Adrenal gland (tissue), 12 donors: ENCODE results near the gene SCP2. TPM values are rescaled to one million over a fixed set of nuclear protein-coding genes. Genes with fewer than 3 reads are reported as not detected.

Source experiments
- DNase-seq, 7 donors: peaks; one replicate each; pipeline ENCODE4 v3.0.0-alpha.2; 2019 to 2020
- H3K27ac ChIP-seq, 5 donors: fragments of 200-600 bp; sonication (generic) in 4 of 5; 1 replicate in 3 of 5; 2 replicates in 2 of 5; pipeline versions ENCODE4 v1.5.1 to v1.8.0; 2016 to 2020; ENCODE audit warnings: mild to moderate bottlenecking in 1 of 5
- H3K27me3 ChIP-seq: fragments of 200-600 bp; 2 replicates; pipeline ENCODE4 v1.8.0; 2021
- H3K36me3 ChIP-seq, 2 donors: fragments of 200-600 bp; replicated peaks in 1 of 2; 1 replicate in 1 of 2; 2 replicates in 1 of 2; pipeline versions ENCODE4 v1.5.1 to v1.8.0; 2018 to 2022
- H3K4me1 ChIP-seq, 2 donors: fragments of 200-600 bp; replicated peaks in 1 of 2; 1 replicate in 1 of 2; 2 replicates in 1 of 2; pipeline versions ENCODE4 v1.5.1 to v1.8.0; 2018 to 2021
- H3K4me3 ChIP-seq, 4 donors: fragments of 200-600 bp; sonication (generic) in 3 of 4; one replicate each; pipeline ENCODE4 v1.5.1; 2016 to 2018
- H3K9me3 ChIP-seq, 3 donors: fragments of 200-600 bp; sonication (generic) in 1 of 3; replicated peaks in 1 of 3; 1 replicate in 2 of 3; 2 replicates in 1 of 3; pipeline versions ENCODE4 v1.5.1 to v1.8.0; 2016 to 2021
- CTCF ChIP-seq, 6 experiments: fragments of 450-650 bp in 4 of 6; fragments of 200-600 bp in 2 of 6; sonication (generic) in 1 of 6; IDR thresholded peaks; 1 replicate in 5 of 6; 2 replicates in 1 of 6; pipeline versions ENCODE4 v1.5.1 to v1.8.0; 2016 to 2021; ENCODE audit warnings: antibody characterized with exemption in 6 of 6, mild to moderate bottlenecking in 2 of 6, moderate library complexity in 1 of 6
- POLR2A ChIP-seq, 2 donors: fragments of 450-650 bp; IDR thresholded peaks; one replicate each; pipeline ENCODE4 v1.6.1; 2017; ENCODE audit warnings: antibody characterized with exemption in 2 of 2, mild to moderate bottlenecking in 2 of 2, moderate library complexity in 1 of 2
- WGBS, 4 donors: extraction: QIAGEN DNeasy Blood & Tissue Kit in 2 of 4; methylation state at CpG; one replicate each; pipeline versions ENCODE4 v1.1.5 to v1.1.7; 2013 to 2017; 5-methylcytosine and 5-hydroxymethylcytosine counted together
- intact Hi-C, 2 donors: fragments of 100-400 bp; cut with DNase I; formaldehyde crosslinking; loops; one replicate each; pipeline versions ENCODE4 v1.14.1 to v1.15.0; 2022 to 2023
- polyA plus RNA-seq, 3 donors: library from polyadenylated mRNA; stranded (reverse); fragments of 200-250 nt in 2 of 3; fragments of 350-450 nt in 1 of 3; fragmentation: Illumina TruSeq in 1 of 3; extraction: RNeasy Lipid Tissue Mini Kit (QIAGEN cat#74804) in 1 of 3; gene quantifications; one replicate each; pipeline ENCODE4 v1.2.3, GENCODE V29; 2013 to 2014
- total RNA-seq, 9 donors: library from RNA; depleted of rRNA in 4 of 9; stranded (reverse); fragments of >200 nt in 4 of 9; fragments of 120-200 nt in 1 of 9; fragmentation: NEBNext Ultra II Directional in 1 of 9; extraction: Animal tissue kit (Norgen Biotek cat#: 25700) in 1 of 9; gene quantifications; one replicate each; pipeline versions ENCODE4 v1.1.0 to v1.2.4, GENCODE V29; 2013 to 2023
- donor health status: healthy with polysubstance abuse.
- donor health status: Bipolar disorder and iron deficiency.
- donor health status: DM: yes; HTN: yes; CAD: no.
- donor health status: DM: no; HTN: no; CAD: no.
- donor health status: DM: no; HTN: no; CAD: no.
- donor health status: DM: yes; HTN: yes; CAD: no.

SCP2 gene
- total and polyA plus RNA-seq, 12 donors, result 114 to 256 (median 144) TPM

- Histone ChIP-seq H3K27ac (no peak overlapping the region), H3K27me3 (no peaks in the 10 kb centered on the region), H3K4me1 (peaks cover 10 to 21% of the 10 kb centered on the region in 2 donors), H3K4me3 (no peak overlapping the region), H3K36me3 (no peaks in the 10 kb centered on the region), H3K9me3 (no peaks in the 10 kb centered on the region)
- no peak for DNase-seq
- no peak for TF ChIP-seq CTCF (IDR thresholded peaks at IDR 0.05)
- no peak for TF ChIP-seq POLR2A (IDR thresholded peaks at IDR 0.05)
- intact Hi-C loops, result no loop called here
- WGBS, 4 donors, result 79 to 88% (median 87%) methylated on average over 3 of the region's 3 CpGs
These were observed 96.5 kb downstream of the SCP2 start for GRCh38 chr1:53023546-53023945.

GRCh38 chr1:53024117-53024516 is 97.0 kb downstream of the SCP2 start:
- Histone ChIP-seq H3K36me3 (peaks cover 0 to under 1% of the 10 kb centered on the region in 2 donors), H3K27ac (peak overlapping the region in 1 of 5 donors; percentile 75), H3K4me3 (no peak overlapping the region), H3K9me3 (no peaks in the 10 kb centered on the region), H3K27me3 (no peaks in the 10 kb centered on the region), H3K4me1 (peaks cover 10 to 21% of the 10 kb centered on the region in 2 donors)
- TF ChIP-seq CTCF (IDR thresholded peaks at IDR 0.05), result no peak
- TF ChIP-seq POLR2A (IDR thresholded peaks at IDR 0.05), result no peak
- DNase-seq, result no peak
- intact Hi-C loops, result no loop called here

GRCh38 chr1:53025034-53025768 is 98.1 kb downstream of the SCP2 start:
- 22 to 36% (median 32%) methylated on average over 2 of the region's 2 CpGs for WGBS, 4 donors
- intact Hi-C loops, result no loop called here
- H3K27ac ChIP-seq, result peak overlapping the region; percentile 68 to 87 (median 75)
- no peaks in the 10 kb centered on the region for H3K27me3 ChIP-seq
- no peaks in the 10 kb centered on the region for H3K9me3 ChIP-seq
- peak; percentile 61 to 92 (median 84) for DNase-seq
- peaks cover 0 to 3% of the 10 kb centered on the region in 2 donors for H3K36me3 ChIP-seq
- H3K4me3 ChIP-seq, result peak overlapping the region in 1 of 4 donors; percentile 24
- peaks cover 10 to 21% of the 10 kb centered on the region in 2 donors for H3K4me1 ChIP-seq
- TF ChIP-seq CTCF (IDR thresholded peaks at IDR 0.05) (no peak), POLR2A (IDR thresholded peaks at IDR 0.05) (no peak)

GRCh38 chr1:53025769-53026112 is 98.7 kb downstream of the SCP2 start:
- Histone ChIP-seq H3K4me1 (peaks cover 10 to 21% of the 10 kb centered on the region in 2 donors), H3K27me3 (no peaks in the 10 kb centered on the region), H3K4me3 (peak overlapping the region in 1 of 4 donors; percentile 24), H3K9me3 (no peaks in the 10 kb centered on the region), H3K36me3 (peaks cover 0 to 3% of the 10 kb centered on the region in 2 donors), H3K27ac (peak overlapping the region; percentile 68 to 87 (median 75))
- no peak for DNase-seq
- intact Hi-C loops, result no loop called here
- TF ChIP-seq POLR2A (IDR thresholded peaks at IDR 0.05), result no peak
- no peak for TF ChIP-seq CTCF (IDR thresholded peaks at IDR 0.05)
- WGBS, 4 donors, result 61 to 83% (median 65%) methylated on average over 2 of the region's 2 CpGs
